ENCODE data around the gene ZNF362.

GRCh38 chr1:33236498-33236897 lies 19.8 kb upstream of the ZNF362 start:
- no peak for TF ChIP-seq CTCF (IDR thresholded peaks at IDR 0.05)
- TF ChIP-seq POLR2AphosphoS5 (IDR thresholded peaks at IDR 0.05; ENCODE audit: insufficient read depth in 1 of 2, low read depth in 1 of 2), result no peak
